ENCODE measurements around the gene TAF4.
A peak's percentile ranks its signal among the peaks of the same experiment; 100 is the strongest.

The TAF4 gene, protein sequence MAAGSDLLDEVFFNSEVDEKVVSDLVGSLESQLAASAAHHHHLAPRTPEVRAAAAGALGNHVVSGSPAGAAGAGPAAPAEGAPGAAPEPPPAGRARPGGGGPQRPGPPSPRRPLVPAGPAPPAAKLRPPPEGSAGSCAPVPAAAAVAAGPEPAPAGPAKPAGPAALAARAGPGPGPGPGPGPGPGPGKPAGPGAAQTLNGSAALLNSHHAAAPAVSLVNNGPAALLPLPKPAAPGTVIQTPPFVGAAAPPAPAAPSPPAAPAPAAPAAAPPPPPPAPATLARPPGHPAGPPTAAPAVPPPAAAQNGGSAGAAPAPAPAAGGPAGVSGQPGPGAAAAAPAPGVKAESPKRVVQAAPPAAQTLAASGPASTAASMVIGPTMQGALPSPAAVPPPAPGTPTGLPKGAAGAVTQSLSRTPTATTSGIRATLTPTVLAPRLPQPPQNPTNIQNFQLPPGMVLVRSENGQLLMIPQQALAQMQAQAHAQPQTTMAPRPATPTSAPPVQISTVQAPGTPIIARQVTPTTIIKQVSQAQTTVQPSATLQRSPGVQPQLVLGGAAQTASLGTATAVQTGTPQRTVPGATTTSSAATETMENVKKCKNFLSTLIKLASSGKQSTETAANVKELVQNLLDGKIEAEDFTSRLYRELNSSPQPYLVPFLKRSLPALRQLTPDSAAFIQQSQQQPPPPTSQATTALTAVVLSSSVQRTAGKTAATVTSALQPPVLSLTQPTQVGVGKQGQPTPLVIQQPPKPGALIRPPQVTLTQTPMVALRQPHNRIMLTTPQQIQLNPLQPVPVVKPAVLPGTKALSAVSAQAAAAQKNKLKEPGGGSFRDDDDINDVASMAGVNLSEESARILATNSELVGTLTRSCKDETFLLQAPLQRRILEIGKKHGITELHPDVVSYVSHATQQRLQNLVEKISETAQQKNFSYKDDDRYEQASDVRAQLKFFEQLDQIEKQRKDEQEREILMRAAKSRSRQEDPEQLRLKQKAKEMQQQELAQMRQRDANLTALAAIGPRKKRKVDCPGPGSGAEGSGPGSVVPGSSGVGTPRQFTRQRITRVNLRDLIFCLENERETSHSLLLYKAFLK

DNA sequence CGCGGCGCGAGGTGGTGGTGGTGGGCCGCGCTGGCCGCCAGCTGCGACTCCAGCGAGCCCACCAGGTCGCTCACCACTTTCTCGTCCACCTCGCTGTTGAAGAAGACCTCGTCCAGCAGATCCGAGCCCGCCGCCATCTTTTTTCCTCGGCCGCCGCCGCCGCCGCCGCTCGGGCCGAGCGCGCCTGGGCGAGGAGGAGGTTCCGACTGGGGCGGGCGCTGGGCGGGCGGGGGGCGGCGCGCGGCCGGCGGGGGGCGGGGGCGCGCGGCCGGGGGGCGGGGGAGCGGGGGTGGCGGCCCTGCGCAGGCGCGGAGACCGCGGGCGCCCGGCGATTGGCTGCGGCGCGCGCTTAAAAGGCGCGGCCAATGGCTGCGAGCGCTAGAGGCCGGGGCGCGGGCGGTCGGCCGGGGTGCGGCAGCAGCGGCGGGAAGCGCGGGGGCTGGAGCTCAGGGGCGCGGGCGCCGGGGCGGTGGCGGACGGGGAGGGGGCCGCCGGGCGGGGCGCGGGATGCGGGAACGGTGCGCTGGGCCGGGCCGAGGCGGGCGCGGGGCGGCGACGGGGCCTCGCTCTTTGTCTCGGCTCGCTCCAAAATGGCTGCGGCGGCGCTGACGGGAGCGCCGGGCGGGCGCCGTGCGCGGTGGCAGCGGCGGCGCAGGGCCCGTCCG lies at the start of gene TAF4:
TSS of gene TAF4 (minus strand) at position 208 of the 665 bp plus-strand sequence. CDS start at position 137, 71 bp downstream.
- in situ Hi-C loops (cut with HindIII; ENCODE audit: low pct_ligation_motif_present, low pct_unique_long_range_greater_than_20kb, low sequenced_read_pairs) = no loop called here
- peak; percentile 65 for DNase-seq

DNA sequence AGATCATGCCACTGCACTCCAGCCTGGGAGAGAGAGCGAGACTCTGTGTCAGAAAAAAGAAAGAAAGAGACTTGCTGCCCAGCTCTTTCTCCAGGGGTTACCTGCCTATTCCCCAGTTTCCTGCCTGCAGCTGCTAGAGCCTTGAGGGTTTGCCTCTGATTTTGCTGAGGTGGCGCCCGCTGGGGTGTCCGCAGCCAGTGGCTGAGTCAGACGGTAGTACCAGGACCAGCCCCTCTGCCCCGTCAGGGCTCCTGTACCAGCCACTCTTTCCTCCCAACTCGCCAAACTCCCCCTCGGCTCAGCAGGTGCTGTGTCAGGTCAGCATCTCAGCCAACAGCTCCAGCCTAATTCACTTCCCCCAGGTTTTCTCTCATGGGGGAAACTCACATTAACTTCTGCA lies 49.2 kb upstream of the TAF4 start:
- in situ Hi-C loops (cut with HindIII; ENCODE audit: low pct_ligation_motif_present, low pct_unique_long_range_greater_than_20kb, low sequenced_read_pairs) = no loop called here
- DNase-seq = no peak

DNA sequence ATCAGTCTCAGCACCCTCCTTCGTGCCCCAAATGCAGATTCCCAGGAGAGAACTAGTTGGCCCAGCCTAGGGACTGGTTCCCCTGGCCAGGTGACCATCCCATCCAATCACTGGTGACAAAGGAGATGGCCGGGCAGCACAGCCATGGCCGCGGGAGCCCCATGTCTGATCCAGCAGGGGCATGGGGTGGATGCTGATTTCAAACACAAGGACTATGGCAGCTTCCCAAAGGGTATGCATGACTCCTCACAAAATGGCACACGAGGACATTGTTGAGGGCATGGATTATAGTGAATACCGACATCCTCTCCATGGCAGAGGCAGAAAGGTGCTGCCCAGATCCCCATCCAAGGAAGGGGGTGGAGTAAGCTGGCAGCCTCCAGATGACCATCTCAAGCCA lies 46.7 kb upstream of the TAF4 start:
- in situ Hi-C loops (cut with HindIII; ENCODE audit: low pct_ligation_motif_present, low pct_unique_long_range_greater_than_20kb, low sequenced_read_pairs) = no loop called here
- no peak for DNase-seq

DNA sequence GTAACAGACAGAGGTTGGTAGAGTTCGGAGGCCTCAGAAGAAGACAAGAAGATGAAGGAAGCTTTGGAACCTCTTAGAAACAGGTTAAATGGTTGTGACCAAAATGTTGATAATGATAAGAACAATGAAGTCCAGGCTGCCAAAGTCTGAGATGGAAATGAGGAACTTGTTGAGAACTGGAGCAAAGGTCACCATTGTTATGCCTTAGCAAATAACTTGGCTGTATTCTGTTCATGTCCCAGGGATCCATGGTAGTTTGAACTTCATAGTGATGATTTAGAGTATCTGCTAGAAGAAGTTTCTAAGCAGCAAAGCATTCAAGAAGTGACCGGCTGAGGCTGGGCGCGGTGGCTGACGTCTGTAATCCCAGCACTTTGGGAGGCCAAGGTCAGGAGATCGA lies 45.5 kb upstream of the TAF4 start:
- no peak for DNase-seq
- in situ Hi-C loops (cut with HindIII; ENCODE audit: low pct_ligation_motif_present, low pct_unique_long_range_greater_than_20kb, low sequenced_read_pairs) = no loop called here

DNA sequence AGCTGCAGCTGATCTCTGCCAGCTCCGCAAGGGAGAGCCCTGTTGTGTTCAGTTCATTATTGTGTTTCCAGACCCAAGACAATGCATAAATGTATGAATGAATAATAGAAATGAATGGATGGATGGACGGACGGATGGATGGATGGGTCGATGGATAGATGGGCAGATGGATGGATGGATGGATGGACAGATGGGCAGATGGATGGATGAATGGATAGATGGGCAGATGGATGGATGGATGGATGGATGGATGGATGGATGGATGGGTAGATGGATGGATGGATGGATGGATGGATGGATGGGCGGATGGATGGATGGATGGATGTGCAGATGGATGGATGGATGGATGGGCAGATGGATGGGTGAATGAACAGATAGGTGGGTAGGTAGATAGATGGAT lies 39.9 kb upstream of the TAF4 start:
- in situ Hi-C loops (cut with HindIII; ENCODE audit: low pct_ligation_motif_present, low pct_unique_long_range_greater_than_20kb, low sequenced_read_pairs) = no loop called here
- no peak for DNase-seq

DNA sequence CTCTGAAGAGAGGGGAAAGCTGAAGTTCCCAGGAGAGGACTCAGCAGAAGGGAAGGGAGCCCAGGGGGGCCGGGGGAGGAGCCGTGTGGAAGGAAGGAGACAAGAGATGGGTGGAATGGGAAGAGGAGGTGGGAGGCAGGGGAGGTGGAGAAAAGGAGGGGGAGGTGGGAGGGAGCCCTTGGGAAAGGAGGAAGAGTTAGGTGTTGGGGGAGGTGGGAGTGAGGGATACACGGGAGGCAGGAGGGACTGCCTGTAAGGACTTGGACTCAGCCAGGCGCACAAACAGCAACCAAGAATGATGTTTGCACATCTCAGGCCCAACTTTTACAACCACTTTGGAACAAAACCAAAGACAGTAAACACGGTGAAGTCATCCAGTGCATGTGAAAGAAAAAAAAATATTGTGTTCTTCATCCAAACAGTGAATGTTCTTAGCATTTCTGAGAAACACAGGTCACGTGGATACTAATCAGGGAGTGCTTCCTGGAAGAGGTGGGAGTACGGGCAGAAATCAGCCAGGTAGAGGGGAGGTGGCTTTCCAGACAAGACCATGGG lies 39.2 kb upstream of the TAF4 start:
- DNase-seq = no peak
- in situ Hi-C loops (cut with HindIII; ENCODE audit: low pct_ligation_motif_present, low pct_unique_long_range_greater_than_20kb, low sequenced_read_pairs) = no loop called here

DNA sequence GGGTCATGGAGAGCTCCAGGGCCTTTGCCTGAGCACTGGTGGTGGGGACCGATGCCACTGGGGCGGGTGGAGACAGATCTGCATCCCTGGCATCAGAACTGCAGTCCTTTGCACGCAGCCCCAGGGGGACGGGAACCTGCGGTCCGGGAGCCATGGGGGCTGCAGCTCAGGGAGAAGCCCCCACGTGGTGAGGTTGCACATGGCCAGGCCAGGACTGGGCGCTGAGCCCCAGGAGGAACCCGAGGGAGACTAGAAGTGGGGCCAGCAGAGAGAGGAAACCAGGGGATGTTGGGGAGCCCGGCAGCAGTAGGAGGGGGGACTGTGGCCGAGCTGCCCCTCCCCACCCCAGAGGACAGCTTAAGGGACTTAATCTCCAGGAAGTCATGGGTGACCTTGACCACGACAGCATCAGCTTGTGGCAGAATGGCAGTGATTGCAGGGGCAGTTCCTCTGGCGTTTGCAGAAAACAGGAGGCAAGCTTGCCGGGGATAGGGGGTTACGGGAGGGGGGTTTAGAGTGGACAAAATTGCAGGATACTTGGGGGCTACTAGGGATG lies 38.6 kb upstream of the TAF4 start:
- in situ Hi-C loops (cut with HindIII; ENCODE audit: low pct_ligation_motif_present, low pct_unique_long_range_greater_than_20kb, low sequenced_read_pairs) = no loop called here

DNA sequence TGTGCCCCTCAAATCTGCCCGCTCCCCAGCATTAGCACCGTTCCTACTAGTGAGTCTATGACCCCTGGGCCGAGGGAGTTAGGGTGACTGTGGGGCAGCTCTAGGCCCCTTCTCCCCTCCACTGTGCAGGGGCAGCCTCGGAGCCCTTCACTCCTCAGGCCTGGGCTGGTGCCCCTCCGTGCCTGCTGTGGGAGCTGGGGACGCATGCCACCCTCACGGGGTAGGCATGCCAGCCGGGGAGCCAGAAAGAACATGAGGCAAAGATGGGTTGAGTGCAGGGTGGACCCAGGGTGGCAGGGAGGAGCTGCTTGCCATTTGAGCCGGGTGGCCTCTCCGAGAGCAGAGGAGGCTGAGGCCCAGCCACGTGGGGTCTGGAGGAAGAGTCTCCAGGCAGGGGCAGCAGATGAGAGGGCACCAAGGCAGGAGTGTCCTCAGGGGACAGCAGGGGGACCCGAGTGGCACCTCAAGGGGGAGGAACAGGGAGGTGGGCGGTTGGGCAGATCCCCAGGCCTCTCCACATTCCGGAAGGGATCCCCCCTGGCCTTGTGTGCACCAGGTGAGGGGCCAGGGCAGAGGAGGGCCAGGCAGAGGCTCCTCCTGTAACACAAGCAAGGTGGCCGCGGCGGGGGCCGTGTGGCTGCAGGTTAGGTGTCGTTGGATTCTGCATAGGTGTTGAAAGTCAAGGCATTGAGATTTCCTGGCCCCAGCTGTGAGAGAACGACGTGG lies 38.0 kb upstream of the TAF4 start:
- in situ Hi-C loops (cut with HindIII; ENCODE audit: low pct_ligation_motif_present, low pct_unique_long_range_greater_than_20kb, low sequenced_read_pairs) = no loop called here
- no peak for DNase-seq

More for the DNA sequence above, 38.6 kb upstream of the TAF4 start:
- DNase-seq = no peak

DNA sequence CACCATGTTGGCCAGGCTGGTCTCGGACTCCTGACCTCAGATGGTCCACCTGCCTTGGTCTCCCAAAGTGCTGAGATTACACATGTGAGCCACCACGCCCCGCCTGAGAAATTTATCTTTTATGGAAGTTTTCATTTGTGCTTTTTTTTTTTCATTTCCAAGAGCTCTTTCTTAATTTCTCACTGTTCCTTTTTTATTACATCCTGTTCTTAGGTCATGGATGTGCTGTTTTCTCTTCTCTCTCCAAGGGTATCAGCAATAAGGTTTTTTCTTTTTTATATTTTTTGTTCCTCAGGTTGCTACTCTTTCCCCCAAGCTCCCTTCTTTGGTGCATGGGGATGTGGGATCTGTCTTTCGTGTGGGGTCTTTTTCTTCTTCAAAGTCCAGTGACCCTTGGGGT lies 35.4 kb upstream of the TAF4 start:
- in situ Hi-C loops (cut with HindIII; ENCODE audit: low pct_ligation_motif_present, low pct_unique_long_range_greater_than_20kb, low sequenced_read_pairs) = no loop called here
- DNase-seq = no peak

DNA sequence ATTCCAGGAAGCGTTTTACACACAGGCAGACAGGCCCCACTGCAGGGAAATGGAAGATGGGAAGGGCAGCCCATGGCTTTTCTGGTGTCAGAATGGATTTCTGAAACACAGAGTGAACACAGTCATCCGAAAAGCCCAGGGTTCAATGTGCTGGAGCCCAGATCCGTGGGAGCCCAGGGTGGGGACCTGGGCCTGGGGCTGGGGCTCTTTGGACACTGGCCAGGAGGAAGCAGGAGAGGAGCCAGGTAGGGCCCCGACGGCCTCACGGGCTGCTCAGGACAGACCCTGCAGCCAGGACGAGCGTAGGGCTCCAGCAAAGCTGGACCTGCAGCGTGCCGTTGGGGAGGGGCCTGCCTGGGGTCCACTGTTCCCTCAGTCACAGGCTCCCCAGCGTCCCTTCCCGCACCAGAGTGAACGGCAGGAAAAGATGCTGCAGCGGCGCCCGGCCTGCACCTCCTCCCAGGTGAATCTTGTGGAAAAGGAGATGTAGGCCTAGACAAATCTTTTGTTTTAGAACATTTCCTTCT lies 32.3 kb upstream of the TAF4 start:
- DNase-seq = no peak
- in situ Hi-C loops (cut with HindIII; ENCODE audit: low pct_ligation_motif_present, low pct_unique_long_range_greater_than_20kb, low sequenced_read_pairs) = no loop called here

DNA sequence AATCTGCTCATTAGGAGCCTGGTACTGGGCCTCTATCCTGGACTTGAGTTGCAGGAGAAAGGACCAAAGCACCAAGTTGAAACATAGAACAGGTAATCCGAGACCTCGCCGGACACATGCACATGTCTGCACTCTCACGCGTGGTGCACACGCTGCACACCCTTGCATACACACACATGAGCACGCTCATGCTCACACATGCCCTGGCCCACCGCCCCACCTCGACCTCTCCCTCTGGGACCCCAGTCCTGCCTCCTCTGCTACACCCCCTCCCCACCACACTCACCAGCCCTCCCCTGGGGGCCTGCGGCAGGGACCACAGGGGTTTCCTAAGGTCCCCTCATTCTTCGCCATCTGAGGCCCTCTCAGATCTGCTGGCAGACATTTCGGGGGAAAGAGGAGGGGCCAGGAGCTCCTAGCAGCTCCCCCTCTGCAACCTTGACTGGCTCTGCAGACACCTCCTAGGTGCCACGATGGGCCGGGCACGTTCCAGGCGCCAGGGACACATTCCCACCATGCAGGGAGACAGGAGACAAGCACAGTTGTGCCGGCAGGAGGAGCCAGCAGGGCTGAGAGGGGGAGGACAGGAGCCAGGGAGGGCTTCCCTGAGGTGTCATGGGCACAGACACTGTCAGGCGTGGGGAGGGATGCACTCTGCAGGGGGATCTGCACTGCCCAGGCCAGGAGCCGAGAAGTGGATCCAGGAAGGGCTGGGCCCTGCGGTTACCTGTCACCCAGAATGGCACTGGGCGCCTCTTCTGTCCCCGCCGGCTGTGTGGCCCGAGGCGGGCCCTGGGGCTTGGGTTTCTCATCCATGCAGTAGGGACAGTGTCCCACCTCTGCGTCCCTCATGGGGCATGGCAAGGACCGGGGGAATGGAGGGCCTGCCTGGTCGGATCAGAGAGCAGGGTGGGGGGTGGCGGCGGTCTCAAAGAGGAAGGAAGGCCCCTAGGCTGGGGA lies 31.0 kb upstream of the TAF4 start:
- in situ Hi-C loops (cut with HindIII; ENCODE audit: low pct_ligation_motif_present, low pct_unique_long_range_greater_than_20kb, low sequenced_read_pairs) = no loop called here
- DNase-seq = no peak

DNA sequence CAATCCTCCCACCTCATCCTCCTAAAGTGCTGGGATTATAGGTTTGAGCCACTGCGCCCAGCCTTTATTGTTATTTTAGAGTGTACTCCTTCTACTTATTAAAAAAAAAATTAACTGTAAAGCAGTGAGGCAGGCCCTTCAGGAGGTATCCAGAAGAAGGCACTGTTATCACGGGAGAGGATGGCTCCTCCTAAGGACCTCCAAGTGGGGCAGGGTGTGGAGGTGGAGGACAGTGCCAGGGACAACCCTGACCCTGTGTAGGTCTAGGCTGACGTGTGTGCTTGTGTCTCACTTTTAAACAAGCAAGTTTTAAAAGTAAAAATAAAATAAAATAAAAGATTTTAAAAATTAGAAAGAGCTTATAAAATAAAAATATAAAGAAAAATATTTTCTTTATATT lies 23.7 kb upstream of the TAF4 start:
- in situ Hi-C loops (cut with HindIII; ENCODE audit: low pct_ligation_motif_present, low pct_unique_long_range_greater_than_20kb, low sequenced_read_pairs) = no loop called here
- no peak for DNase-seq

DNA sequence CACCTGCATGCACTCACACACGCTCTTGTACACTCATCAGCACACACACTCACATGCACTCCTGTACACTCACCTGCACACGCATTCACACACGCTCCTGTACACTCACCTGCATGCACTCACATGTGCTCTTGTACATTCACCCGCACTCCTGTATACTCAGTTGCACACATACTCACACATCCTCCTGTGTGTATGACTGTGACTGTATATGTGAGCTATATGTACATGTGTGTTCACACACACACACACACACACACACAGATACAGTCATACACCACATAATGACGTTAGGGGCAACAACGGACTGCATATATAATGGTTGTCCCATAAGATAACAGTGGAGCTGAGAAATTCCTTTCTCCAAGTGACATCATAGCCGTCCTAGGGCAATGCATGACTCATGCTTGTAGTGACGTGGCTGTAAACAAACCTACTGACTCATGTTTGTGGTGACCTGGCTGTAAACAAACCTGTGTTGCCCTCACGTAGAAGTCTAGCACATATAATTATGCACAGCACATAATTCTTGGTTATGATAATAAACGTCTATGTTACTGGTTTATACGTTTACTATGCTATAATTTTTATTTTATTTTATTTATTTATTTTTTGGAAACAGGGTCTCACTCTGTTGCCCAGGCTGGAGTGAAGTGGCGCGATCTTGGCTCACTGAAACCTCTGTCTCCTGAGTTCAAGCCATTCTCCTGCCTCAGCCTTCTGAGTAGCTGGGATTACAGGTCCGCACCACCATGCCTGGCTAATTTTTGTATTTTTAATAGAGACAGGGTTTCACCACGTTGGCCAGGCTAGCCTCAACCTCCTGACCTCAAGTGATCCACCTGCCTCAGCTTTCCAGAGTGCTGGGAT lies 22.8 kb upstream of the TAF4 start:
- peak; percentile 25 for DNase-seq
- in situ Hi-C loops (cut with HindIII; ENCODE audit: low pct_ligation_motif_present, low pct_unique_long_range_greater_than_20kb, low sequenced_read_pairs) = no loop called here

DNA sequence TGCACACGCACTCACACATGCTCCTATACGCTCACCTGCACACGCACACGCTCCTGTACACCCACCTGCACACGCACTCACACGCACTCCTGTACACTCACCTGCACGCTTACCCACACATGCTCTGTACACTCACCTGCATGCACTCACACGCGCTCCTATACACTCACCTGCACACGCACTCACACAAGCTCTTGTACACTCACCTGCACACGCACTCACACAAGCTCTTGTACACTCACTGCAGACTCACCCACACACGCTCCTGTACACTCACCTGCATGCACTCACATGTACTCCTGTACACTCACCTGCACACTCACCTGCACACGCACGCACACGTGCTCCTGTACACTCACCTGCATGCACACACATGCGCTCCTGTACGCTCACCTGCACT lies 22.0 kb upstream of the TAF4 start:
- no peak for DNase-seq
- in situ Hi-C loops (cut with HindIII; ENCODE audit: low pct_ligation_motif_present, low pct_unique_long_range_greater_than_20kb, low sequenced_read_pairs) = no loop called here

DNA sequence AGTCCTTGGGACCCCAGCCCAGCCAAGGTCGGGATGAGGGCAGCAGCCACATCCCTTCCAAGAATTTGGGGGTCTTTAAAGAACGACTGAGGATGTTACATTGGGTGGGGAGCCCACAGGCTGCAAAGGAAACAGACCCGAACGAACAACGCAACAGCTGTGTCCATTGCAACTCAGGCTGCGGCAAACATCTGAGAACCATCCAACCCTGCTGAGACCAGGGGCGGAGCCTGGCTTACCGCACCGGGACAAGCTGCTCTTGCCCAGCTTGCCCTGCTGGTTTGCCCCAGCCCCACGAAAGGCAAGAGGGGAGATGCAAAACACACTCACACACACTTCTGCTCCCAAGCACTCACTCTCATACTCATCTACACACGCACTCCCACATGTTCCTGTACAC lies 21.5 kb upstream of the TAF4 start:
- no peak for DNase-seq
- in situ Hi-C loops (cut with HindIII; ENCODE audit: low pct_ligation_motif_present, low pct_unique_long_range_greater_than_20kb, low sequenced_read_pairs) = no loop called here

DNA sequence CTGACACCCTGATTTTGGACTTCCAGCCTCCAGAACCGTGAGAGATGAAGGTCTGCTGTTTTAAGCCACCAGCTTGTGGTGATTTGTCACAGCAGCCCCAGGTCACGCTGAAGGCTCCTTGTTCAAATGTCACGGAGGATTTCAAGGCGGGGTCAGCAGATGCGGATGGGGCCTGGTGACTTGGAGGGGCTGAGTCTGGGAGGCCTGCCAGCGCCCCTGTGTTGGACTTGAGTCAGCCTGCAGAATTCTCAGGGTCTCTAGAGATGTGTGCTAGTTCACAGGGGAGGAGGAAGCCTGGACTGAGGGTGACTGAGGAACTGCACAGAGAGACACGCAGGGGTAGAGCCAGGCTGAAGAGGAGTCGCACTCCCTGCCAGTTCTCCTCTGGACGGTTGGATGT lies 19.5 kb upstream of the TAF4 start:
- in situ Hi-C loops (cut with HindIII; ENCODE audit: low pct_ligation_motif_present, low pct_unique_long_range_greater_than_20kb, low sequenced_read_pairs) = no loop called here
- DNase-seq = no peak
